RWPE1 (cell line): Measurements from ENCODE around the gene BMP8B.
"Not testable (repeated sequence)": the region's sequence is repeated elsewhere in the genome, so short reads cannot be mapped to it uniquely, and the experiment has no call there.

Experiments
- CTCF ChIA-PET: fragments of 350-600 bp; sonication (Branson Sonifier 250); formaldehyde crosslinking; extraction: SDS; loops from one replicate; lab custom pipeline; 2021; lab: Yijun Ruan, JAX
- POLR2A ChIA-PET: fragments of 400-600 bp; formaldehyde crosslinking; extraction: SDS; loops from one replicate; lab custom pipeline; 2020; ENCODE audit warnings: antibody characterized with exemption; ENCODE audit not compliant: low non-redundant PET; lab: Yijun Ruan, JAX
- DNase-seq: peaks from one replicate; pipeline ENCODE4 v3.0.0; 2012; ENCODE audit warnings: low spot score
- H3K27ac ChIP-seq: fragments of 450-650 bp; 2 replicates; pipeline ENCODE4 v1.5.1; 2017
- TF ChIP-seq, protein P1 (sequence below): fragments of 450-650 bp; conservative IDR thresholded peaks from 2 replicates; pipeline ENCODE4 v1.5.1; 2017; ENCODE audit warnings: low read depth, mild to moderate bottlenecking

Gene BMP8B

DNA sequence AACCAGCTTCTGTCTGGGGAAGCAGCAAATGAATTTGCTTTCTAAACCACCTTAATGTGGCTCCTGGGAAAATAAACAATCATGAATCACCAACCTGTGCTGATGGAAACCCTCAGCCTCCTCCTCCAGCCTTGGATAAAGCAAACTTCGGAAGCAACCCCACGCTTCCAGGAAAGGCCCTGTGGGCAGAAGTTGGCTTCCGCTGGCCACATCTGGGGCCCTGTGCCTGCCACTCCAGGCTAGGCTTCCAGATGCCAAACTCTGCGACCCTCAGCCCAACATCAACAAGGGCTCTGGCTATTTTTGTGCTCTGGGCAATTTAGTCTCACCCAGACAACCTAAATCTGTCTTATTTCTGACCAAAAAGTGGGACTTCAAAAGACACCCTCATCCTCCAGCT lies 11.4 kb downstream of the BMP8B start:
- H3K27ac ChIP-seq = no peak overlapping the region
- no peak for DNase-seq
- TF ChIP-seq, protein P1, sequence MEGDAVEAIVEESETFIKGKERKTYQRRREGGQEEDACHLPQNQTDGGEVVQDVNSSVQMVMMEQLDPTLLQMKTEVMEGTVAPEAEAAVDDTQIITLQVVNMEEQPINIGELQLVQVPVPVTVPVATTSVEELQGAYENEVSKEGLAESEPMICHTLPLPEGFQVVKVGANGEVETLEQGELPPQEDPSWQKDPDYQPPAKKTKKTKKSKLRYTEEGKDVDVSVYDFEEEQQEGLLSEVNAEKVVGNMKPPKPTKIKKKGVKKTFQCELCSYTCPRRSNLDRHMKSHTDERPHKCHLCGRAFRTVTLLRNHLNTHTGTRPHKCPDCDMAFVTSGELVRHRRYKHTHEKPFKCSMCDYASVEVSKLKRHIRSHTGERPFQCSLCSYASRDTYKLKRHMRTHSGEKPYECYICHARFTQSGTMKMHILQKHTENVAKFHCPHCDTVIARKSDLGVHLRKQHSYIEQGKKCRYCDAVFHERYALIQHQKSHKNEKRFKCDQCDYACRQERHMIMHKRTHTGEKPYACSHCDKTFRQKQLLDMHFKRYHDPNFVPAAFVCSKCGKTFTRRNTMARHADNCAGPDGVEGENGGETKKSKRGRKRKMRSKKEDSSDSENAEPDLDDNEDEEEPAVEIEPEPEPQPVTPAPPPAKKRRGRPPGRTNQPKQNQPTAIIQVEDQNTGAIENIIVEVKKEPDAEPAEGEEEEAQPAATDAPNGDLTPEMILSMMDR = no peak
- POLR2A ChIA-PET = no interaction called here
- CTCF ChIA-PET = no interaction called here

DNA sequence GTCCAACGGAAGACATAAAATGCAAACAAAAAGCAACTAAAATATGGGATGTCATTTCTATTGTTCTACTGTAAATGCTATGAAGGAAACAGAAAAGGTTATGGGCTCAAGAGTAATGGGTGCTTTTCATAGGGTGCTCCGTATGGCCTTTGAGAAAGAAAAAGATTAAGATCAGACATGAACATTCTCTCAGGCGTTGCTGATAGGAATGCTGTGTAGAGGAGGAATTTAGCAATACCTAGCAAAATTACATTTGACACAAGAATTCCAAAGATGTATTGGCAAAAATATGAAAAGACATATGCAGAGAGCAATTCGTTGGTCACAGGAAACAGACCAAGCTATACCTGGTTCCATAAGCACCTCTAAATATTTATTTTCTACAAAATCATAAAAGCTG lies 11.8 kb downstream of the BMP8B start:
- POLR2A ChIA-PET = no interaction called here
- CTCF ChIA-PET = no interaction called here

DNA sequence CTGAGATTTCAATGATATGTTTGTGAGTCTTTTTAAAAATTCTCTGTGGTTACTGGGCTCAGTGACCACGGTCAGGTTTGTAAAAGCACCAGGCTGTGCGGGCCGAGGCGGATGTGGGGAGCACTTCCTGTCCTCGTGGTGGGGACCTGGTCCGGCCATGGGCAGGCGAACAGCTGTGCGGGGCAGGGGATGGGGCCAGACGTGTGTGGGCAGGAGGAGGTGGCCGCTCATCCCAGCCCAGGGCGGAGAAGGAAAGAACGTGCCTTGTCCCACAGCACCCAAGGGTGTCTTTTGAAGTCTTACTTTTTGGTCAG lies 12.3 kb downstream of the BMP8B start:
- DNase-seq = no peak
- ChIA-PET CTCF (no interaction called here), POLR2A (no interaction called here)
- H3K27ac ChIP-seq = no peak overlapping the region
- TF ChIP-seq, protein P1 = no peak

More for the DNA sequence above, 11.8 kb downstream of the BMP8B start:
- H3K27ac ChIP-seq = no peak overlapping the region
- TF ChIP-seq, protein P1 = no peak
- DNase-seq = no peak

DNA sequence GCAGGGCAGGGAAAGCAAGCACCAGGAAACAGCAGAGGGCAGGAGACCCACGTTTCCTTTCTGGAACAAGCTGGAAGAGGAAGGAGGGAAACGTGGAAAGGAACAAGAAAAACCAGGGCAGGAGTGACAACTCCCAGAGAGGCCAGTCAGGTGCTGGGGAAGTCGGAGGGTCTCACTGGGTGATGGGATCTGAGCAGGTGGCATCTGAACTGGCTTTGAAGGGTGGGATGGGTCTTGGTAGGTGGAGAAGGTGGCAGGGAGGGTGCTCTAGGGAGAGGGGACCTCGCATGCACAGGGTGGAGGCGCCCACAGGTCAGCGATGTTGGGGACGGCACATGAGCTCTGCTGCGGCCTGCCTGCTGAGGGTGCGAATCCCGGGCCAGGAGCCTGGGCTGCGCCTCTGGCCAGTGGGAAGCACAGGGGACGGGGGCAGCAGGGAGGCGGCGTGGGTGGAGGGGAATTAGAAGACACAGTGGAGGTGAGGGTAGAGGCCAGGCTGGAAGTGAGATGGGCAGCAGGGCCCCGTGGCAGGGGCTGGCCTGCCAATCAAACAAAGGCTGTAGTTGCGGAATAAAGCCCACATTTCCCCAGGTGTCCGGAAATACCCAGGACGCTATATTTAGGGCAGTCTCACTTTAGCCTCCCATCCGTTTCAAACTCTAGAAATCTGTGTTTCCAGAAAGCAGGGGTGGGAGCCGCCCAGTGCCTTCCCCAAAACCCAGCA lies 12.8 kb downstream of the BMP8B start:
- CTCF ChIA-PET, H3K27ac ChIP-seq, DNase-seq, POLR2A ChIA-PET: not testable (repeated sequence)

DNA sequence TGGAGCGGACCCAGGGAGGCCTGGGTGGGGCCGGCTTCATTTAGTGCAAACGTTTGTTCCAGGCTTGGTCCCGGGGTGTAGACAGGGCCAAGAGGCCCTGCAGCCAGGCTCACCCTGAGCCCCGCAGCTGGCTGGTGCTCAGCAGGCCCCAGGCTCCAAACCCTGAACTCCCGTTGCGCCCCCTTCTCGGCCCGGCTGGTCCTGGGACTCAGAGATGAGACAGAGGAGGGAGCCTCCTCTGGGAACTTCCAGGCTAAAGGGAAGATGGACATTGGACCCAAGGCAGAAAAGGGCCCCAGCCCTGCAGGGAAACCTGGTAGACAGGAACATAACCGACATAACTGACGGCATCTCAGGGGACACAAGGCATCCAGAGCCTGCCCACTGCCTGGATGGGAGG lies 13.5 kb downstream of the BMP8B start:
- POLR2A ChIA-PET, H3K27ac ChIP-seq, DNase-seq, CTCF ChIA-PET: not testable (repeated sequence)

DNA sequence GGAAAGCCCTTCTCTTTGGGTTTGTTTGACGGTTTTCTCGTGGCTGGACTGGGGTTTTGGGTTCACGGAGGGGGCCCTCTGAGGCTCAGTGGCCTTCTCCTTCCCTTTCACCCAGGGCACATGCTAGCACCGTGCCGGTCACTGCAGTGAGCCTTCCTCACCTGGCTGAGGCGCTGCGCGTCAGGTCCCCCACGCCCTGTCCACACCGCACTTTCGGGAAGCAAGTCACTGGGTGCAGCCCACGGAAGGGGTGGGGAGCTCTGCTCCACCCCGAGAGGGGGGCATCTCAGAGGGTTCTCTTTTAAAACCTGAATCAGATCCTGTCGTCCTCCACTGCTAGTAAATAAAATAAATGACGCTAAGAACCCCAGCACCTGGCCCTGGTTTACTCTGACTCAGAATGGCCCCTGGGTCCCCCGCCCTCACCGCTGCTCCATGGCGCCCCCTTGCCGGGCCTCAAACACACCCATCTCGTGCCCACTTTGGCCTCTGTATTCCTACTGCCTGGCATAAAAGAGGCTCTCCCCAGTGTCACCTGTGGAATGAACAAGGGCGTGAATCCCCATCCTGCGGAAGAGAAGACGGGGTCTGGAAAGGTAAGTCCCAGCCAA lies 15.2 kb downstream of the BMP8B start:
- CTCF ChIA-PET, H3K27ac ChIP-seq: not testable (repeated sequence)

DNA sequence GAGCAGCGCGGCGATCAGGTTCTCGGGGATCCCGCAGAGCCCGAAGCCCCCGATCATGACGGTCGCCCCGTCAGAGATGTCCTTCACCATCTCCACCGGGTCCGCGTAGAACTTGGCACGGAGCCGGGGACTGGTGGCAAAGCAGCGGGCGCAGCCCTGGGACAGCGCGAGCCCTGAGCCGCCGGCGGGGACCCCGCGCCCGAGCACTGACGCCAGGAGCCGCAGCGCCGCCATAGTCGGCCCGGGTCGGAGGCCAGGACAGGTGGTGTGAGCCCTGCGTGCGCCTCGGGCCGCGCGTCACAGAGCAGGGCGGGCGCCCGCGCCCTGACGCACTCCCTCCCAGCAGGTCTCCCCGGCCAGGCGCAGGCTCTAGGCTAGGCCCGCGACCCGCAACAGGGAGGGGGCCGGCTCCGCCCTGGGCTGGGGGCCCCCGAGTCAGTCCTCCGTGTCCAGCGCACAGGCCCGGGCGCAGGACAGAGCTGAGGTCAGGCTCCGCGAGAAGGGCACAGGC lies 17.6 kb downstream of the BMP8B start, which contains the start of gene OXCT2:
TSS of gene OXCT2 (minus strand) at position 327 of the 511 bp plus-strand sequence. CDS start at position 234, 93 bp downstream.
- POLR2A ChIA-PET, DNase-seq: not testable (repeated sequence)

More for the DNA sequence above, 15.2 kb downstream of the BMP8B start:
- POLR2A ChIA-PET, DNase-seq: not testable (repeated sequence)

DNA sequence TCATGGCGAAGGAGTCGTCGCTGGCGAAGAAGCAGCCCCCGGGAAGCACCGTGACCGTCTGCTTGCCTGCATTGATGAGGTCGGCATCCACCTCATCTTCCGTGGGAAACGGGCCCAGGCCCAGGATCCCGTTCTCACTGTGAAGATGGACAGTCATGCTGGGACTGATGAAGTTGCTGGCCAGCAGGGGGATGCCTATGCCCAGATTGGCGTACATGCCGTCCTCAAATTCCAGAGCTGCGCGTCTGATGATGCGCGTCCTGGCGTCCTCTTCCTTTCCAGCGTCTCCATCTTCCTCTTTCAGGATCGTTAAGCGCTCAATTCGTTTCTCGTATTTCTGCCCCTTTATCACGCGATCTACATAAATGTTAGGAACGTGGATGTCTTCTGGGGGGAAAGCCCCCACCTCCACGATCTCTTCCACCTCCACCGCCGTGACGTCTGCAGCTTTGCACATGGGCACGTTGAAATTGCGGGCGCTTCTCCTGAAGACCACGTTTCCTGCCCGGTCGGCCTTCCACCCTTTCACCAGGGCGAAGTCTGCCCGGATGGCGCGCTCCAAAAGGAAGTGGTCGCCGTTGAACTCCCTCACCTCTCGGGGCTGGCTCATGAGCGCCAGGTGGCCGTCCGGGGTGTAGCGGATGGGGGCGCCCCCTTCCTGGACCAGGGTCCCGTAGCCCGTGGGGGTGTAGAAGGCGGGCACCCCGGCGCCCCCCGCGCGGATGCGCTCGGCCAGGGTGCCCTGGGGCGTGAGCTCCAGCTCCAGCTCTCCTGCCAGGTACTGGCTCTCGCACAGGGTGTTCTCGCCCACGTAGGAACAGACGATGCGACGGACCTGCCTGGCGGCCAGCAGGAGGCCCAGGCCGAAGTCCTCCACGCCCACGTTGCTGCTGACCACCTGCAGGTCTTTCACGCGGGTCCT lies 18.3 kb downstream of the BMP8B start:
- CTCF ChIA-PET, H3K27ac ChIP-seq, DNase-seq, POLR2A ChIA-PET: not testable (repeated sequence)
- TF ChIP-seq, protein P1 = peak; percentile 25; the same call in 1 of the 2 replicates

More for the DNA sequence above, 17.6 kb downstream of the BMP8B start, which contains the start of gene OXCT2:
- H3K27ac ChIP-seq, CTCF ChIA-PET: not testable (repeated sequence)

DNA sequence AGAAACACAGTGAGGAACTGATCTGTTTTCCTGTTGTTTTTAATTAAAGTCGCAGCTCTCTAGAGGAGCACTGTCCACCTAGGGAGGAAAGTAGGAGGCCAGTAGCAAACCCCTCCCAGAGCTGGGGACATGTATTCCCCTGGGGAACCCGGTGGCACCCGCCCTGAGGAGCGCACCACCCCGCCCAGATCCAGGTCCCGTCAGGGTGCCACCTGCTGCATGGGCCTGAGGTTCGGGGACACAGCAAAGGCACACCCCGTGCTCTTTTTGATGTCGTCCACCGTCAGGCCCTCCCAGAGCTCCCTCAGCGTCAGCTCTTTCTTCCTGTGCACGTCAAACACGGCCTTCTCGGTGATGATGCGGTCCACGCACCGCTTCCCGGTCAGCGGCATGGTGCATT lies 19.2 kb downstream of the BMP8B start:
- H3K27ac ChIP-seq, POLR2A ChIA-PET, CTCF ChIA-PET, DNase-seq: not testable (repeated sequence)

DNA sequence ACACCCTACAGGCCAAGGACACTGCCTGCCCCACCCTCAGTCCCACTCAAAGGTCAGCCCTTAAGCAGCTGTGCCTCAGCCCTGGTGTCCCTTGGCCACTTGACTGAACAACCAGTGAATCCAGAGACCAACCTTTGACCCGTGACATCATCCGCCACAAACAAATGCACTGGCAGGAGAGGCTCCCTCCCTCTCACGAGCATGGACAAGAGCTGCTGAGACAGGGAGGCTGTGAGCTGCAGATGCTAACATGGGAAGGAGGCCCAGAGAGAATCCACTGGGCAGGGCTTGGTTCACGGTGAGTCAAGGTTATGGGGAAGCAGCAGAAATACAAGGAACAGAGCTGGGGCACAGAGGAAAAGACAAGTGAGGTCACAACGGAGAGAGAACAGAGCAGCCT lies 22.2 kb downstream of the BMP8B start:
- POLR2A ChIA-PET, H3K27ac ChIP-seq, CTCF ChIA-PET, DNase-seq: not testable (repeated sequence)

DNA sequence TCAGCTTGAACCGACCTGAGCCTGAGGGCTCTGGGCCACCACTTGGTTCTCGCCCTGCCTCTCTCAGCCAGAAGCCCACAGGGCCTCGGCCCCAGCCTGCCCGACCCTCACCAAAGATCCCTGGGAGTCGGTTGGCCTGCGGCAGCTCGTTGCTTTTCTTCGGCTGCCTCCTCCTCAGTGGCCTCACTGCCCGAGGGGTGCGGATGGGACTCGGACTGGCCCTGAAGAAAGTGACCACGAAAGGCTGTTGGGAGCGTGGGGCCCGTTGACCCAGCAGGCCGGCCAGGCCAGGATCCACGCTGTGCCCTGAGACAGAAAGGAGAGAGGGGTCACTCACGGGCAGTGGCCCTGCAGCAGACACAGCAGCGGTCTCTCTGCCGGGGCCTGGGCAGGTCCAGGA lies 24.2 kb downstream of the BMP8B start:
- DNase-seq, POLR2A ChIA-PET, CTCF ChIA-PET, H3K27ac ChIP-seq: not testable (repeated sequence)
